ENCODE results near the gene AP1B1. TPM values are rescaled to one million over a fixed set of nuclear protein-coding genes. Genes with fewer than 3 reads are reported as not detected.

Gene AP1B1
- total and polyA plus RNA-seq, 2 of the 13 experiments (the other 11 are each of a cell fraction or from before 2014, with no cell fraction given), result 26.6 to 29.7 TPM

- 80% methylated on average over 8 of the region's 8 CpGs for WGBS (ENCODE audit: low lambda C conversion rate)
- ChIA-PET POLR2A (no interaction called here), CTCF (ENCODE audit: low intra/inter-chr PET ratio, low total read pairs) (no interaction called here)
- no peak overlapping the region for H3K4me2 ChIP-seq (ENCODE audit: low read depth, low read length)
- H2AFZ ChIP-seq (ENCODE audit: low read length), result peak overlapping the region; percentile 54
- in situ Hi-C loops (cut with HindIII; ENCODE audit: extremely low pct_ligation_motif_present, low pct_unique_long_range_greater_than_20kb), result loop anchor here (10.0 kb wide), 1 partner anchor 123 kb away; no protein-coding TSS in a partner anchor
- H3K79me2 ChIP-seq (ENCODE audit: insufficient read depth, low read length), result peaks cover 10% of the 10 kb centered on the region
- H4K20me1 ChIP-seq (ENCODE audit: insufficient read depth, low read length), result no peaks in the 10 kb centered on the region
- no peaks in the 10 kb centered on the region for H3K36me3 ChIP-seq (replicated peaks in 1 of 2; ENCODE audit: control insufficient read depth in 1 of 2, insufficient read depth in 2 of 2, low read length in 2 of 2)
- H3K27ac ChIP-seq (ENCODE audit: extremely low read length, insufficient read depth, low read length), result no peak overlapping the region
- no peak for FAIRE-seq
- H3K4me3 ChIP-seq (replicated peaks in 1 of 3; ENCODE audit: insufficient read depth in 1 of 3, low read depth in 2 of 3, low read length in 3 of 3), result no peak overlapping the region
- intact Hi-C loops (cut with micrococcal nuclease; ENCODE audit: unreplicated experiment), result no loop called here
- no TSS peak for BruUV-seq (replicated peaks)
- ATAC-seq, result no peak
- peaks cover 53% of the 10 kb centered on the region for H3K4me1 ChIP-seq (ENCODE audit: insufficient read depth, low read length)
- no peak for DNase-seq (ENCODE audit: low spot score)
- no peaks in the 10 kb centered on the region for H3K27me3 ChIP-seq (ENCODE audit: control insufficient read depth in 1 of 2, insufficient read depth in 2 of 2, low read length in 2 of 2)
- no peak overlapping the region for H3K9ac ChIP-seq (ENCODE audit: insufficient read depth, low read depth, low read length)
- H3K9me3 ChIP-seq (ENCODE audit: low read length), result no peaks in the 10 kb centered on the region
- TF ChIP-seq FOSL2 (CRISPR knock-in tag; IDR thresholded peaks at IDR 0.05) (no peak), ZNF766 (CRISPR knock-in tag; IDR thresholded peaks at IDR 0.05; ENCODE audit: borderline replicate concordance) (no peak), ZNF570 (CRISPR knock-in tag; IDR thresholded peaks at IDR 0.05; ENCODE audit: borderline replicate concordance) (no peak), CCDC6 (CRISPR knock-in tag; IDR thresholded peaks at IDR 0.05) (no peak), CEBPZ (IDR thresholded peaks at IDR 0.05; ENCODE audit: low read length) (no peak), RARA (CRISPR knock-in tag; IDR thresholded peaks at IDR 0.05) (no peak), ZFAT (CRISPR knock-in tag; conservative IDR thresholded peaks at IDR 0.05) (no peak), ZFP41 (CRISPR knock-in tag; IDR thresholded peaks at IDR 0.05; ENCODE audit: borderline replicate concordance) (no peak), HHEX (CRISPR knock-in tag; IDR thresholded peaks at IDR 0.05) (no peak), KLF12 (CRISPR knock-in tag; IDR thresholded peaks at IDR 0.05; ENCODE audit: borderline replicate concordance) (no peak), CCAR2 (optimal IDR thresholded peaks at IDR 0.05; ENCODE audit: low read depth, low read length) (no peak), POGZ (CRISPR knock-in tag; IDR thresholded peaks at IDR 0.05) (no peak), NR2F1 (CRISPR knock-in tag; IDR thresholded peaks at IDR 0.05) (no peak)
- TF ChIP-seq, protein P1, sequence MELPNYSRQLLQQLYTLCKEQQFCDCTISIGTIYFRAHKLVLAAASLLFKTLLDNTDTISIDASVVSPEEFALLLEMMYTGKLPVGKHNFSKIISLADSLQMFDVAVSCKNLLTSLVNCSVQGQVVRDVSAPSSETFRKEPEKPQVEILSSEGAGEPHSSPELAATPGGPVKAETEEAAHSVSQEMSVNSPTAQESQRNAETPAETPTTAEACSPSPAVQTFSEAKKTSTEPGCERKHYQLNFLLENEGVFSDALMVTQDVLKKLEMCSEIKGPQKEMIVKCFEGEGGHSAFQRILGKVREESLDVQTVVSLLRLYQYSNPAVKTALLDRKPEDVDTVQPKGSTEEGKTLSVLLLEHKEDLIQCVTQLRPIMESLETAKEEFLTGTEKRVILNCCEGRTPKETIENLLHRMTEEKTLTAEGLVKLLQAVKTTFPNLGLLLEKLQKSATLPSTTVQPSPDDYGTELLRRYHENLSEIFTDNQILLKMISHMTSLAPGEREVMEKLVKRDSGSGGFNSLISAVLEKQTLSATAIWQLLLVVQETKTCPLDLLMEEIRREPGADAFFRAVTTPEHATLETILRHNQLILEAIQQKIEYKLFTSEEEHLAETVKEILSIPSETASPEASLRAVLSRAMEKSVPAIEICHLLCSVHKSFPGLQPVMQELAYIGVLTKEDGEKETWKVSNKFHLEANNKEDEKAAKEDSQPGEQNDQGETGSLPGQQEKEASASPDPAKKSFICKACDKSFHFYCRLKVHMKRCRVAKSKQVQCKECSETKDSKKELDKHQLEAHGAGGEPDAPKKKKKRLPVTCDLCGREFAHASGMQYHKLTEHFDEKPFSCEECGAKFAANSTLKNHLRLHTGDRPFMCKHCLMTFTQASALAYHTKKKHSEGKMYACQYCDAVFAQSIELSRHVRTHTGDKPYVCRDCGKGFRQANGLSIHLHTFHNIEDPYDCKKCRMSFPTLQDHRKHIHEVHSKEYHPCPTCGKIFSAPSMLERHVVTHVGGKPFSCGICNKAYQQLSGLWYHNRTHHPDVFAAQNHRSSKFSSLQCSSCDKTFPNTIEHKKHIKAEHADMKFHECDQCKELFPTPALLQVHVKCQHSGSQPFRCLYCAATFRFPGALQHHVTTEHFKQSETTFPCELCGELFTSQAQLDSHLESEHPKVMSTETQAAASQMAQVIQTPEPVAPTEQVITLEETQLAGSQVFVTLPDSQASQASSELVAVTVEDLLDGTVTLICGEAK (IDR thresholded peaks at IDR 0.05), result no peak
- TF ChIP-seq, protein P1 (CRISPR knock-in tag; IDR thresholded peaks at IDR 0.05), result no peak
Observed at GRCh38 chr22:29391546-29391945, 3.2 kb upstream of the AP1B1 start.

All from HepG2 (cell line).